Left cardiac atrium (tissue), 4 donors: ENCODE results near the gene CFAP298. TPM values are rescaled to one million over a fixed set of nuclear protein-coding genes. Genes with fewer than 3 reads are reported as not detected.

ENCODE experiments used
- ATAC-seq, 2 donors: fragments of 200-7000 bp; cut with Tn5 transposase; one replicate each; pipeline ENCODE4 v1.9.1; 2020; ENCODE audit warnings: mild to moderate bottlenecking in 2 of 2, moderate library complexity in 2 of 2
- DNase-seq: peaks from one replicate; pipeline ENCODE4 v3.0.0-alpha.2; 2020
- intact Hi-C, 2 donors: fragments of 100-400 bp; cut with DNase I; formaldehyde crosslinking; loops; one replicate each; pipeline versions ENCODE4 v1.14.1 to v1.15.1; 2022 to 2023
- total RNA-seq, 2 donors: library from RNA; stranded (reverse); fragmentation: NEBNext Ultra II Directional; extraction: Animal tissue kit (Norgen Biotek cat#: 25700); gene quantifications; one replicate each; pipeline ENCODE4 v1.2.1, GENCODE V29; 2021
- donor health status: DM: no; HTN: yes; CAD: no.
- donor health status: DM: no; HTN: yes; CAD: no; lungs with severe emphysema.
- donor health status: DM: yes; HTN: yes; CAD: no.
- donor health status: Dilated cardiomyopathy.

CFAP298 gene
- total RNA-seq, 2 donors from 2014 or later = 18.5 to 24.0 TPM

DNA sequence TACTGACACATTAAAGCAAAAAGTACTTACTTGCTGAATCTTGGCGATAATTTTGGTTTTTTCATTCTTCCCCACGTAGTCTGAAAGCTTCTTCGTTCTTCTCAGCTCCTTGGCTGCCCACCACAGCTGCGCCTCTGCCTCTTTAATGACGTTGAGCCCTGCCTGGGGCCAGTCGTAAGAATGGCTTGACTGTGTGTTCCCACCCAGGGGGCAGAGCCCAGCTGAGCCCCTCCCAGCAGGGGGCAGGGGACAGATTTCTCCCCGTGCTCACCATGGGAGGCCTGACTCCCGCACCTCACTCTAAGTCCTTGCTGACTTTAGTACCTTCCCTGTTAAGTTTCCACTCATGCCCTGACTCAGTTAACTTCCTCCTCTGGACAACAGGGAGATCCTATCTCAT lies 9.0 kb downstream of the CFAP298 start:
- intact Hi-C loops = no loop called here
- DNase-seq (no peak), ATAC-seq (no peak)

DNA sequence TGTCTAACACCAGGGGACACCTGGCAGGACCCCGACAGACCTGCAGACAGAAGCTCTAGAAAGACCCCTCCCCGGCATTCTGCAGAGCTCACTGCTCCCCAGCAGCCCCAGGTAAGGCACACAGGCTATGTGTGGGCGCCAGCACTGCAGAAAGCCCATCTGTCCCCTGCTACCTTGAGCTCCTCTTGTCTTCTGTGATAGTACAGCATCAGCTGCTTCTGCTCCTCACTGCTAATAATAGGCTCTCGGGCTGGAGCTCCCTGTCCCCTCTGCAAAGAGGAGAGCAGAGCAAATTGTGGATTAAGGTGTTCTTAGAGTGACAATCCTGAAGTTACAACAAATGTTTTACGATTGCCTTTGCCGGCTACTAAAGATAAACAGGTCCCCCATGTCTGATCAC lies 10.1 kb downstream of the CFAP298 start:
- intact Hi-C loops = no loop called here
- DNase-seq = no peak
- no peak for ATAC-seq

DNA sequence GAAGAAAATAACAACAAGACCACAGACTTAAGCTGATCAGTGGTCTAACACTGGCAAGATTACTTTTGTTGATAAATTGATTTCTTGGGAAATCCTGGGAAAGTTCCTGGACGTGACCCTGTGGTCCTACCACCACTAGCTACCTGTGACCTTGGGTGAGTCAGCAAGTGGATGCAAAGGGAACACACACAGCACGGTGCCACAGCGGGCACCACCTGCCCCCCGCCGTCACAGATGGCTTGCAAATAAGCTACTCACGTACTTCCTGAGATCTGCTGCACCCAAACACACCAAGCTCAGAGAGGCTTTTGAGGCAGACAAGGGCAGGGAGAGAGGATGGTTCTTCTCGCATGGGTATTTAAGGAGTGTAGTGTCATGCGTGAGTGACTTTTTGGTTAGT lies 12.7 kb downstream of the CFAP298 start:
- DNase-seq (no peak), ATAC-seq (no peak)
- intact Hi-C loops = loop anchor here in 1 of 2 donors (5.0 kb wide), 1 partner anchor 197 kb away; no protein-coding TSS in a partner anchor

DNA sequence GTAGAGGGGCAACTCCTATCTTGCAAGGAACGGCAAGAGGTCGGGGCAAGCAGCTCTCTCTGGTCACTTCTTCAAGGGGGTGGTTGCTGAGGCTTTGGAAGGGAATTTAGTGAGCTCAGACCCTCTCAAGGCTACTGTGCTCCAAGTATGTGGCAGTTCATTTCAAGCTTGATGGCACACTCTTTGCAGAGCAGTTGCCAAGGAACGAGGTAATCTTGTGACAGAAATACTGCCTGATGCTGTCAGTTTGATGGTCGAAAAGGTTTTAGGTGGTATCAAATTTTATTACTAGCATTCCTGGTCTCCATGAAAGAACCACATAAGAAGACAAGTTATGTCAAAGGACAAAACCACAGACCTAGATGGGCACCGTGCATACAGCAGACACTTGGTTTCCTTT lies 13.1 kb downstream of the CFAP298 start:
- intact Hi-C loops = loop anchor here in 1 of 2 donors (5.0 kb wide), 1 partner anchor 197 kb away; no protein-coding TSS in a partner anchor
- DNase-seq (no peak), ATAC-seq (no peak)

DNA sequence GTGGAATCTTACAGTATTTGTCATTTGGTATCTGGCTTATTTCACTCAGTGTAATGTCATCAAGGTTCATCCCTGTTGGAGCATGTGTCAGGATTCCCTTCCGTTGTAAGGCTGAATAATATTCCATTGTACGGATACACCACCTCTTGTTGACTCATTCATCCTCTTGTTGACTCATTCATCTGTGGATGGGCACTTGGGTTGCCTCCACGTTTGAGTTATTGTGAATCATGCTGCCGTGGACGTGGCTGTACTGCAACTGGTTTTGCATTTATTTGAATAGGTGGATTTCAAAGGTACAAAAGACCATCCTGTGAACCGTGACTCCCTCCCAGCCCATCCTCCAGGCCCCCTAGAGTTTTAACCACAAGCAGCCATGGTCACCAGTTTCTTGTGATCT lies 15.0 kb downstream of the CFAP298 start:
- intact Hi-C loops = loop anchor here in 1 of 2 donors (5.0 kb wide), 1 partner anchor 195 kb away; no protein-coding TSS in a partner anchor
- DNase-seq = no peak
- no peak for ATAC-seq

DNA sequence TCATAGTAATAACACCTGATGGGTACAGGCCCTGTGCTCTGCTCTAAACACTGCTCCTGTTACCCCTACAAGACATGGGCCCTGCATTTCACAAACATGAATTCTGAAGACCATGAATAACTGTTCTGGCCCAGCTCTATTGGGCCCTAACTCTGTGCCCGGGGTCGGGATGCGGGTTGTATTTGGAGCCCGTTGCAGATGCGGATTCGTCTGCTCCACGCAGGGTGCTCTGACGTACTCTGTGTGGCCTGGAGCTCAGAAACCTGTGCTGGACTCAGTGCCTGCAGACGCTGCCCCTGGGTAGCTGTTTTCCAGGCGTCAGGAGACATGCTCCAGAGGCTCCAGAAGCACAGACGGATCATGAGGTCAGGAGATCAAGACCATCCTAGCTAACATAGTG lies 16.7 kb downstream of the CFAP298 start:
- ATAC-seq (no peak), DNase-seq (no peak)
- intact Hi-C loops = loop anchor here in 1 of 2 donors (5.0 kb wide), 1 partner anchor 193 kb away; no protein-coding TSS in a partner anchor

DNA sequence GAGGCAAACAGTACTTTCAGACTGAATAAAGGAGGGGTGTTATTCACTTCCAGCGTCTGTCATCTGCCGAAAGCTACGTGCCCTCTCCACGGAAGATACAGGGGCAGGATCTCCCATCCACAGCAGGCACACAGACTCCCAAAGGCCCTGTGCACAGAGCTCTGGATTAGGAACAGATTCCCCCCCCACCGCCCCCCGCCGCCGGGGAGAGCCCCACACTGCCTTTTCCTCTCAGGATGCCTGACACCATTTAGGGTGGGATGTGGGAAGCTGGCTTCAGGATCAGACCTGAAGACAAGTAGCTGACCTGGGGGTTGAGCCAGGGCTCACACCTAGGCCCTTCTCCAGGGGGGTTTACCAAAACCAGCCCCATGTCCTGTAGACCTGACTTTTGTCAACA lies 18.5 kb downstream of the CFAP298 start:
- ATAC-seq = no peak
- DNase-seq = no peak
- intact Hi-C loops = no loop called here

DNA sequence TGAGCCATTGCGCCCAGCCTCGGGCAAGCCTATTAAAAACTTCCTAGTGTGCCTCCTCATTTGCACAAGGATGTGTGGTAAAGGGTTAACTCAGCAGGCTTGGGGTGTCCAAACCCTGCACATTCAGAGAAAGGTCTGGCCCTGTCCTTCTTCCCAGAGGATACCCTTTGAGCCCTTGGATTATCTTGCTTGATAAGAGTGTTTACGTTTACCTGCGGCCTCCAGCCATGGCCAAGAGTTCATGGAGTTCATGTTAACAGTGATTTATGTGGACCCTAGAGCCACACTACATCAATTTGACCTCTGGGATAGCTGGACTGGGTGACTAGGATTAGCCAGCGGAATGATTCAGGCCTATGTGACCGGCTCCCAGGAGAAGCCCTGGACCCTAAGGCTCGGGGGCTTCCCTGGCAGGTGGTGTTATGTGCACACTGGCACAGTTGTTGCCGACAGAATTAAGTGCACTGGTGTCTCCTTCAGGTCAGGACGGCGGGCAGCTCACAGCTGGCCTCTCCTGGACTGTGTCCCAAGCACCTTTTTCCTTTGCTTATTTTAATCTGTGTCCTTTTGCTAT lies 19.2 kb downstream of the CFAP298 start:
- DNase-seq (no peak), ATAC-seq (no peak)
- intact Hi-C loops = no loop called here

DNA sequence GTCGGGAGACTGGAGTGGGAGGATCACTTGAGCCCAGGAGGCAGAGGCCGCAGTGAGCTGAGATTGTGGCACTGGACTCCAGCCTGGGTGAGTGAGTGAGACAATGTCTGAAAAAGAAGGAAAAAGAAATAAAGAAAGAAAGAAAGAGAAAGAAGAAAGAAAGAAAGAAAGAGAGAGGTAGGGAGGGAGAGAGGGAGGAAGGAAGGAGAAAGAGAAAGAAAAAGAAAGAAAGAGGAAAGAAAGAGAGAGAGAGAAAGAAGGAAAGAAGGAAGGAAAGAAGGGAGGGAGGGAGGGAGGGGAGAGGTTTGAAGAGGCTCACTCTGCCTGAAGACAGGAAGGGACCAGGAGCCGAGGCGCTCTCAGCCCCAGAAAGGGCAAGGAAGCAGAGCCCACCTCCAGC lies 22.0 kb downstream of the CFAP298 start:
- intact Hi-C loops = no loop called here
- no peak for ATAC-seq

DNA sequence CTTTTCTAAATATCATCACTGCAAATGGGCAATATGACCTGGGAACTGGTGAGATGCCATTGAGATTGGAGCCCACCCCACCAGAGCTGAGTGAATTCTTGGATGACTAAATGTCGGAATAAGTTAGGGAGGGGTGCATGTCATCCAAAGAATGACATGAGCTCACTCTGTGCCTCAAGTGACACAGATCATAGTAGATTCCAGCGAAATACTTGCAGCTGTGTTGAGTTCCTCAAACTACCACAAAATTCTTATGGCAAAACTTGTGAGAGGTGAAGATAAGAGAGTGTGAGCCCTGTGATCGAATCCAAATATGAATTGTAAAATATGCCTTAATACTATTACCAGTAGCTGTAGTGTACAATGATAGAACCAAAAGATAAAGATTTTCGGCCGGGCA lies 24.5 kb downstream of the CFAP298 start:
- intact Hi-C loops = no loop called here
- DNase-seq = no peak
- no peak for ATAC-seq

More for the DNA sequence above, 22.0 kb downstream of the CFAP298 start:
- DNase-seq = no peak

DNA sequence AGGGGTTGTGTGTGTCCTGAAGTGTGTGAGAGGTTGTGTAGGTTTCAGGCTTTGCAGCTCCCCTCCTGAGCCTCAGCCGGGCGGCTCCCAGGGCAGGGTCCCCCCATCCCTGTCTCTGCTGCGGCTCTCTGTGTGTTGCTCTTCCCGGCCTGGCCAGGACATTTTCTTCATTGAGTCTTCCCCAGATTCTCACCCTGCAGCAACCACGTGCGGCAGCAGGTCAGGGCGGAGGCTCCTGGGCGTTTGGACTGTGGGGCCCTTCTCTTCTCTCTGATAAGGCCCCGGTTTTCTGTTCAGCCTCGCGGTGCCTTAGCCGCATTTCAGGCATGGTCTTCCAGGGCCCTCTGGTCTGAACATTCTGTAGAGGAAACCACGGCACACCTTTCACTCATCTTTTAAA lies 25.1 kb downstream of the CFAP298 start:
- intact Hi-C loops = no loop called here
- DNase-seq (no peak), ATAC-seq (no peak)

DNA sequence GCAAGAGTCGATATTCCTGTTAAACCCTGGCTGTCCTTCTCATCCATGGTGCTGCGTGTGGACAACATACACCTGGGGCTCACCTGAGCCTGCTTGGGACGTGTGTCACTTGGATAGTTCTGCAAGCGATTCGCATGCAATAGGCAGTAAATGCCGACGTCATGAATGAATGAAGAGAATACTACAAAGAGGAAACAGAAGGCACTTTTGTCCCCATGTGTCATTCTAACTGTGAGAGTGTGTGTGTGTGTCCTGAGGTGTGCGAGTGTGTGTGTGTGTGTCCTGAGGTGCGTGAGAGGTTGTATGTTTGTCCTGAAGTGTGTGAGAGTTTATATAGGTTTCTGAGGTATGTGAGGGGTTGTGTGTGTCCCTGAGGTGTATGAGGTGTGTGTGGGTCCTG lies 26.2 kb downstream of the CFAP298 start:
- DNase-seq (no peak), ATAC-seq (no peak)
- intact Hi-C loops = no loop called here

DNA sequence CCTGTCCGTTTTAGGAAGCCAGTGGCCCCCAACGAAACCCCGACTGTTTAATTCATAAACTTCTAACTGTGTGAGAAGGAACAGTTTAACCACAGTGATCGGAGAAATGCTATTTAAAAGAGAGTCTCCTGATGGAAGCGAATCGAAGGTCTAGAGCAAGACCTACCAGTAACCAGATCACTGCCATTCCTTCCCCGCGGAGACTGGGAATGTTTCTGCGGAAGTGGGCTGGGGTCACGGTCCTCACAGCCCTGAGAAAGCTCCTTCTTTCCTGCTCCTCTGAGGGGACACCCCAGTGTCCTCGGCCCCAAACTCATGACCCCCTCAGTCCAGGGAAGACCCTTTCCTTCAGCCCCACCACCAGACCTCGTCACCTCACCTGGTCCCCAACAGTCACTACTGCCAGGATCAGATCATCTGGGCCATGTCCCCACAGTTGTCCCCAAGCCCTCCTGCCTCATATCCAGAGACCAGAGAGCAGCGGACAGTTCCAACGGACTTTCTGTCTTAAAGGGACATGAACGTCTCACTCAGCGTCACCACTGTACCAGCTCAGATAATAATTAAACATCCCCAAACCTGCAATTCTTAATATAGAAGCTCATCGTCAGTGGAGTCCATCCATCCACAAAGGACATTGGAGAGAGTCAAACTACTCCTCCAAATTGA lies 27.0 kb downstream of the CFAP298 start, which contains the start of gene TCP10L:
Gene TCP10L (minus strand): TSS at position 482 of the 669 bp plus-strand sequence. CDS start 1,219 bp downstream, outside the sequence.
- no peak for ATAC-seq
- no peak for DNase-seq
- intact Hi-C loops = no loop called here

DNA sequence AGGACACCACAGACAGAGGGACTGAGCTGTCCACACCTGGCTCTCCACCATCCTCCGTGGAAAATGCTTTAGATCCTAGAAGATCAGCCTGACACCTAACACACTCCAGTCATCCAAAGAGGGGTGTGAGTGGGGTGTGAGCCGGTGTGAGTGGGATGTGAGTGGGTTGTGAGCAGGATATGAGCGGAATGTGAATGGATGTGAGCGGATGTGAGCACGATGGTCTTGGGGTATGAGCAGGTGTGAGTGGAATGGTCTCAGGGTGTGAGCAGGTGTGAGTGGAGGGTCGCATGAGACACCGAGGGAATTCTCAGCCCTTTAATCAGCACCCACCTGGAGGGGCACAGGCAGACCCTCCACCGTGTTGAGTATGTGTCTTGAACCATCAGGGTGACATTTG lies 27.7 kb downstream of the CFAP298 start:
- intact Hi-C loops = no loop called here
- DNase-seq = no peak
- ATAC-seq = no peak

DNA sequence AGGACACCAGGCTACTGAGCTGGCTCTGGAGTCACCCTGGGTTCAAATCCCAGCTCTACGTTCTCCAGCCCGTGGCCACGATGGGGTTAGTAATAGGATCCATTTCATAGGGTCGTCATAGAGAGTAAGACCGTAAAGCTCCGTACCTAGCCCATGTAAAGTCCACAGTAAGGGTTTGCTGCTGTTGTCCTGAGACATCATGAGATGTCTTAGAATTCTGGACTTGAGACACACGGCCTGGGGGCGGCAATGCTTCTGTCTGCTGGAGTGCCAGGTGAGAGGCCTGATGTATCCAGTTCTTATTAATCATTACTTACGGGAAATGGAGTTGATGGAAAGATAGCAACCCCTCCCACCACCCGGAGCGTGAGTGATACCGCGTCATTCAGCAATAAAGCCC lies 30.4 kb downstream of the CFAP298 start:
- intact Hi-C loops = no loop called here
- no peak for ATAC-seq
- no peak for DNase-seq

DNA sequence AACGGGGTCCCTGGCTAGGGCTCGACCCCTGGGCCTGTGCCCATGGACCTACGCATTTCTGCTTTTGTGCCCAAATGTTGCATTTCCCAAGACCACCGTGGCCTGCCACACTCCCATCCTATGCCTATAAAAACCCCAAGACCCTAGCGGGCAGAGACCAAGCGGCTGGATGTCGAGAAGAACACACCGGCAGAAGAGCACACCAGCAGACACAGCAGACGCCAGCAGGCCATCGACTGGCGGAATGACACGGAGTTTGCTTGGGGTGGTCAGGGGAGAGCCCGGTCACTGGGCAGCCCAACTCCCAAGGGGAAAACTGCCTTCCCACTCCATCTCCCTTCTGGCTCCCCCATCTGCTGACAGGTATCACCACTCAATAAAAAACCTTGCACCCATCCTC lies 31.2 kb downstream of the CFAP298 start:
- ATAC-seq (no peak), DNase-seq (no peak)
- intact Hi-C loops = no loop called here

DNA sequence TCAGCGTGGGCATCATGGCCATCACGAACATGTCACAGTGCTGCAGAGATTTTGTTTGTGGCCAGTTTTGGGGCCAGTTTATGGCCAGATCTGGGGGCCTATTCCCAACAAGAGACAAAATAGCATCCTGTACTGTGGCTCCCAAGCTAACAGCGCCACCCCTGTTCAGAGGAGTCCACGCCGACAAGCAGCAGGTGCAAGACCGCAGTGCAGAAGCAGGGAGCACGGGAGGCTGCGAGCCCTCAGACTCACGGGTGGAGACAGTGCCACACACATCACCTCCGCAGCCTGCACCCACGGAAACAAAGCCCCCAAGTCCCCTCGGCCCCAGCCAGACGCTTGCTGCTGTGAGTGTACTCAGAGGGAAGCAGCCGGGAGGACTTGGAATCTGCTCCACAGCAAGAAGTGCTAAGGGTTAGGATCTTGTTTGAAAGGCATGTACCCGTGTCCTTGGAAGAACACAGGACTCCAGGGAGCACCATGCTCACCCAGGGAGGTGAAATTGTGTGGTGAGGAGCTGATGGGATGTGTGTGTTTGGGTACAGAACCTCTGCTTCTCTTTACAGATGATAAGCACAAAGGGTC lies 34.0 kb downstream of the CFAP298 start:
- no peak for ATAC-seq
- DNase-seq = no peak
- intact Hi-C loops = no loop called here

DNA sequence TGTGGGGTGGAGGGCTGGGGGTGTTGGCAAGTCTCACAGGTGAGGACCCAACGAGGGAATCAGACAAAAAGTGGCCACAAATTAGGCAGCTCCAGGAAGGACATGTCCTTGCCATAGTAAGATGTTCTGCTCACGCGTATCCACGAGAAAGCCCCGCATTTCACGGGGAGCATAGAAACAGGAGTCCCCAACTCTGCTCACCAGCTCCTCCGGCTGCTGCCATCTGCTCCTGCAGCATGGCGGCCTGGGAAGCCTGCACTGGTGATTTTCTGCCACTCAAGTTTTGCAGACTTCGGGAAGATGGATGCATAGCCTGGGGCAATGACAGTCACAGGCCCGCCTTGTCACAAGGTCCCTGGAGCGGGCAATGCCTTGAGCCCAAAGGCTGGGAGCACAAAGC lies 36.2 kb downstream of the CFAP298 start:
- intact Hi-C loops = no loop called here
- DNase-seq = no peak
- no peak for ATAC-seq

DNA sequence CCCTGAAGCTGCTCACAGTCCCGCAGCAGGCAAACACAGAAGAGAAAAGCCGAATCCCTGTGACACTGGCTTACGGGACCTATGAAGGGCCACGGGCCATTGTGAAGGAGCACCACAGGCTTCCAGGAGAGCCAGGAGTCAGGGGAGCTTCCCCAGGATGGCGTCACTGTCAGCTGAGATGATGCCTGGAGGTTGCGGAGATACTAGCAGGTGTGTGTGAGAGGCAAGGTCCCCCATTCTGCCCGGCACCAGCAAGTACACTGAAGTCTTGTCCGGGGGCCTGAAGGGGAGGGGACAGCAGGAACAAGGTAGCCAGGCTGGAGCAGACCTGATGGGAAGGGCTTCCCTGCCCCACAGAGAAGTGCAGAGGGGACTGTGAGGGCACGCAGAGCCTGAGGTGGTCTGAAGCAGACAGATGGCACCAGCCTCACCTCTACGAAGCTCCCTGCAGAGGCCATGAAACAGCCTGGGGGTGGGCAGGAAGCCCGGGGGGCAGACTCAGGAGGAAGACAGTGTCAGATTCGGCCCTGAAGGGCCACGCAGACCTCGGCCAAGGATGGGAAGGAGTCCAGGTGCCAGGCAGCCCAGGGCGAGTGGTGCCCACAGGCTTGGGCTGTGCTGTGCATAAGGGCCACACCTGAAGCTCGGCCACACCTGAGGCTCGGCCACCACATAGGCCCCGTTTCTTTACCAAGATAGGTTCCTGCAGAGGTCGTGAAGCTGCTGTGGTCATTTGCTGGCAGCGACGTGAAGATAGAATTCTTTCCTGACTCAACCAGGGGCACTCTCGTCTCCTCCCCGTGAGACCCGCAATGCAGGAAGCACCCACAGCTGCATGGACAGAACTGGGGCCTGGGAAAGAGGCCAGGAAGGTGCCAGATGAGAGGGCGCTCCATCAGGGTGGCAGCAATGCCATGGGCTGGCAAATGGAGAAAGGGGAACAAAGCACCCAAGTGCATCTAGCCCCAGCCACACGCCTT lies 36.9 kb downstream of the CFAP298 start:
- no peak for DNase-seq
- ATAC-seq = no peak
- intact Hi-C loops = no loop called here
